Spleen (tissue), 11 donors: ENCODE measurements around the gene AXIN1. TPM values are rescaled to one million over a fixed set of nuclear protein-coding genes. Genes with fewer than 3 reads are reported as not detected.

Source experiments
- DNase-seq: peaks from one replicate; pipeline ENCODE4 v3.0.0-alpha.2; 2020
- H3K27ac ChIP-seq, 8 donors: fragments of 200-600 bp; sonication (generic) in 7 of 8; 1 replicate in 4 of 8; 2 replicates in 4 of 8; pipeline versions ENCODE4 v1.5.0 to v1.8.0; 2016 to 2021; ENCODE audit warnings: inconsistent platforms in 4 of 8, mild to moderate bottlenecking in 4 of 8, moderate library complexity in 1 of 8
- H3K27me3 ChIP-seq, 7 donors: fragments of 200-600 bp; sonication (generic) in 6 of 7; replicated peaks in 1 of 7; 1 replicate in 4 of 7; 2 replicates in 3 of 7; pipeline versions ENCODE4 v1.5.0 to v1.8.0; 2016 to 2021; ENCODE audit warnings: inconsistent platforms in 3 of 7, mild to moderate bottlenecking in 1 of 7
- H3K36me3 ChIP-seq, 6 donors: fragments of 200-600 bp; sonication (generic) in 5 of 6; 1 replicate in 4 of 6; 2 replicates in 2 of 6; pipeline versions ENCODE4 v1.5.0 to v1.8.0; 2016 to 2021; ENCODE audit warnings: inconsistent platforms in 2 of 6
- H3K4me1 ChIP-seq, 6 donors: fragments of 200-600 bp; sonication (generic) in 5 of 6; 1 replicate in 3 of 6; 2 replicates in 3 of 6; pipeline versions ENCODE4 v1.5.0 to v1.8.0; 2016 to 2021; ENCODE audit warnings: inconsistent platforms in 3 of 6
- H3K4me3 ChIP-seq, 8 donors: fragments of 200-600 bp; sonication (generic) in 7 of 8; 1 replicate in 4 of 8; 2 replicates in 4 of 8; pipeline versions ENCODE4 v1.5.0 to v1.8.0; 2016 to 2021; ENCODE audit warnings: inconsistent platforms in 4 of 8, mild to moderate bottlenecking in 4 of 8, moderate library complexity in 2 of 8
- H3K9me3 ChIP-seq, 8 donors: fragments of 200-600 bp; sonication (generic) in 7 of 8; 1 replicate in 4 of 8; 2 replicates in 4 of 8; pipeline versions ENCODE4 v1.5.0 to v1.8.0; 2016 to 2021; ENCODE audit warnings: inconsistent platforms in 4 of 8
- CTCF ChIP-seq, 11 experiments: fragments of 200-600 bp in 7 of 11; fragments of 450-650 bp in 4 of 11; sonication (generic) in 4 of 11; IDR thresholded peaks in 8 of 11; conservative IDR thresholded peaks in 3 of 11; 1 replicate in 7 of 11; 2 replicates in 4 of 11; pipeline versions ENCODE4 v1.4.0 to v1.8.0; 2016 to 2021; ENCODE audit warnings: antibody characterized with exemption in 11 of 11, inconsistent platforms in 4 of 11, mild to moderate bottlenecking in 1 of 11
- POLR2A ChIP-seq, 3 donors: fragments of 450-650 bp; IDR thresholded peaks; one replicate each; pipeline ENCODE4 v1.5.1; 2017; ENCODE audit warnings: antibody characterized with exemption in 3 of 3, mild to moderate bottlenecking in 1 of 3
- POLR2AphosphoS5 ChIP-seq, 3 donors: sonication (generic); formaldehyde crosslinking; IDR thresholded peaks; one replicate each; pipeline ENCODE4 v1.5.1; 2017; ENCODE audit warnings: antibody characterized with exemption in 3 of 3
- WGBS, 5 donors: extraction: QIAGEN DNeasy Blood & Tissue Kit in 3 of 5; methylation state at CpG; one replicate each; pipeline versions ENCODE4 v1.1.5 to v1.1.7; 2013 to 2018; 5-methylcytosine and 5-hydroxymethylcytosine counted together
- intact Hi-C: fragments of 100-400 bp; cut with DNase I; formaldehyde crosslinking; loops from one replicate; pipeline ENCODE4 v1.15.0; 2023; ENCODE audit warnings: low total_unique reads
- polyA plus RNA-seq, 3 donors: library from polyadenylated mRNA; stranded (reverse); fragments of 200-250 nt; gene quantifications; one replicate each; pipeline ENCODE4 v1.2.1, GENCODE V29; 2013
- total RNA-seq, 7 donors: library from RNA; depleted of rRNA in 3 of 7; stranded (reverse); fragments of >200 nt in 3 of 7; fragmentation: NEBNext Ultra II Directional in 4 of 7; extraction: Animal tissue kit (Norgen Biotek cat#: 25700) in 4 of 7; gene quantifications; one replicate each; pipeline versions ENCODE4 v1.1.0 to v1.2.1, GENCODE V29; 2016 to 2021
- donor health status: healthy with polysubstance abuse.
- donor health status: DM: no; HTN: no; CAD: no; lungs with moderate emphysema.
- donor health status: DM: no; HTN: no; CAD: no.
- donor health status: Bipolar disorder and iron deficiency.
- donor health status: healthy.
- donor health status: DM: no; HTN: no; CAD: no.
- donor health status: DM: yes; HTN: yes; CAD: no.

AXIN1 gene
- total and polyA plus RNA-seq, 10 donors = 12.9 to 27.3 (median 23.9) TPM

- 92 to 97% (median 95%) methylated on average over 9 to 19 of the region's 19 CpGs for WGBS, 5 donors
- Histone ChIP-seq H3K36me3 (peaks cover 0 to 87% (median 74%) of the 10 kb centered on the region in 6 donors), H3K4me1 (peaks cover 9 to 32% (median 25%) of the 10 kb centered on the region in 6 donors), H3K9me3 (no peaks in the 10 kb centered on the region), H3K27ac (no peak overlapping the region), H3K27me3 (no peaks in the 10 kb centered on the region), H3K4me3 (no peak overlapping the region)
- intact Hi-C loops = no loop called here
- DNase-seq = peak; percentile 77
- no peak for TF ChIP-seq POLR2A (IDR thresholded peaks at IDR 0.05)
- no peak for TF ChIP-seq CTCF (IDR thresholded peaks at IDR 0.05 in 8 of 11, conservative IDR thresholded peaks at IDR 0.05 in 3 of 11)
These were observed 19.9 kb upstream of the AXIN1 start for GRCh38 chr16:372302-372983.

- no peaks in the 10 kb centered on the region for H3K27me3 ChIP-seq
- peak overlapping the region in 4 of 8 donors; percentile 75 to 85 (median 84) for H3K27ac ChIP-seq
- peaks cover 0 to 87% (median 74%) of the 10 kb centered on the region in 6 donors for H3K36me3 ChIP-seq
- intact Hi-C loops = no loop called here
- H3K4me1 ChIP-seq = peaks cover 9 to 32% (median 25%) of the 10 kb centered on the region in 6 donors
- 84 to 95% (median 90%) methylated on average over 24 to 31 of the region's 31 CpGs for WGBS, 5 donors
- peak; percentile 80 for DNase-seq
- H3K9me3 ChIP-seq = no peaks in the 10 kb centered on the region
- no peak overlapping the region for H3K4me3 ChIP-seq
- no peak for TF ChIP-seq POLR2A (IDR thresholded peaks at IDR 0.05)
- peak in 1 of 3 donors; percentile 29 for TF ChIP-seq POLR2AphosphoS5 (IDR thresholded peaks at IDR 0.05)
- TF ChIP-seq CTCF (IDR thresholded peaks at IDR 0.05 in 8 of 11, conservative IDR thresholded peaks at IDR 0.05 in 3 of 11) = no peak
These were observed 19.2 kb upstream of the AXIN1 start for GRCh38 chr16:371515-372301.

- peak; percentile 82 for DNase-seq
- Histone ChIP-seq H3K4me3 (peak overlapping the region in 4 of 8 donors; percentile 47 to 71 (median 54)), H3K27ac (peak overlapping the region; percentile 61 to 85 (median 76)), H3K36me3 (peaks cover 0 to 87% (median 73%) of the 10 kb centered on the region in 6 donors), H3K4me1 (peaks cover 9 to 32% (median 25%) of the 10 kb centered on the region in 6 donors), H3K27me3 (no peaks in the 10 kb centered on the region), H3K9me3 (no peaks in the 10 kb centered on the region)
- no peak for TF ChIP-seq POLR2AphosphoS5 (IDR thresholded peaks at IDR 0.05)
- TF ChIP-seq CTCF (IDR thresholded peaks at IDR 0.05 in 8 of 11, conservative IDR thresholded peaks at IDR 0.05 in 3 of 11) = no peak
- no peak for TF ChIP-seq POLR2A (IDR thresholded peaks at IDR 0.05)
- intact Hi-C loops = no loop called here
- 35 to 67% (median 57%) methylated on average over 7 to 10 of the region's 10 CpGs for WGBS, 5 donors
These were observed 18.5 kb upstream of the AXIN1 start for GRCh38 chr16:370979-371514.
